Measurements from ENCODE around the gene CKS2. TPM values are rescaled to one million over a fixed set of nuclear protein-coding genes. Genes with fewer than 3 reads are reported as not detected.

Gene CKS2
- total and polyA plus RNA-seq, 8 donors: 1.4 to 84.0 (median 39.1) TPM; not detected in 2

Small RNA genes lying within 50 kb of the gene (small RNA-seq; reads per million reads assigned to genes)
- 0 reads per million in 4 donors for gene MIR3153

Other genes with a start within 250 kb of the CKS2 start
- 1 to 10 TPM in 4 of 5 donors, under 1 TPM in 1; 0.89 to 1.7 (median 1.2) TPM for gene SHC3, start 132.4 kb upstream of the CKS2 start, total RNA-seq
- gene SHC3, start 132.4 kb upstream of the CKS2 start, polyA plus RNA-seq: under 1 TPM; 0.15 to 0.81 (median 0.33) TPM
- 100 to 1,000 TPM in 2 of 5 donors, 10 to 100 TPM in 3; 56.8 to 136 (median 86.6) TPM for gene SECISBP2, start 7.3 kb downstream of the CKS2 start, total RNA-seq
- gene SECISBP2, start 7.3 kb downstream of the CKS2 start, polyA plus RNA-seq: 10 to 100 TPM; 18.1 to 19.6 (median 18.5) TPM
- 10 to 100 TPM; 11.1 to 43.3 (median 28.8) TPM for gene SEMA4D, start 186.9 kb downstream of the CKS2 start, total RNA-seq
- gene SEMA4D, start 186.9 kb downstream of the CKS2 start, polyA plus RNA-seq: 10 to 100 TPM in 1 of 3 donors, 1 to 10 TPM in 2; 4.9 to 10.9 (median 8.4) TPM